Caco-2 (cell line): ENCODE measurements around the gene IRX1. TPM values are rescaled to one million over a fixed set of nuclear protein-coding genes. Genes with fewer than 3 reads are reported as not detected.

Experiments
- BruUV-seq: library from RNA; stranded (reverse); fragments of 400-500 nt; replicated peaks from 2 replicates; lab custom pipeline; 2021; lab: Mats Ljungman, UMichigan
- CTCF ChIA-PET: fragments of 300-600 bp; sonication (Branson Sonifier 250); formaldehyde crosslinking; loops from one replicate; lab custom pipeline; 2022; ENCODE audit warnings: antibody characterized with exemption; lab: Charles Lee
- POLR2A ChIA-PET: fragments of 300-600 bp; sonication (Branson Sonifier 250); formaldehyde crosslinking; loops from one replicate; lab custom pipeline; 2022; ENCODE audit warnings: antibody characterized with exemption; lab: Charles Lee
- DNase-seq, 2 experiments: peaks; one replicate each; pipeline versions ENCODE4 v3.0.0 to v3.0.0-alpha.2; 2020 to 2022
- H3K27me3 ChIP-seq: replicated peaks from 2 replicates; pipeline ENCODE4 v1.6.0; 2011; ENCODE audit warnings: low read length; ENCODE audit not compliant: control insufficient read depth, insufficient read depth
- H3K36me3 ChIP-seq: 2 replicates; pipeline ENCODE4 v1.5.1; 2011; ENCODE audit warnings: low read length; ENCODE audit not compliant: control insufficient read depth, insufficient read depth
- H3K4me1 ChIP-seq: fragments of 250-450 bp; sonication (Bioruptor Pico); 2 replicates; pipeline ENCODE4 v1.5.1; 2020; ENCODE audit warnings: mild to moderate bottlenecking
- H3K4me3 ChIP-seq: 2 replicates; pipeline ENCODE4 v1.5.1; 2011; ENCODE audit warnings: low read depth, mild to moderate bottlenecking, control low read depth, low read length
- H3K9me3 ChIP-seq: fragments of 250-450 bp; sonication (Bioruptor Pico); 2 replicates; pipeline ENCODE4 v1.5.1; 2020; ENCODE audit warnings: mild to moderate bottlenecking, moderate library complexity
- H3K27ac Mint-ChIP-seq: one replicate; pipeline ENCODE4 v1.8.0; 2022; ENCODE audit warnings: mixed read lengths; ENCODE audit not compliant: unreplicated experiment
- H3K27me3 Mint-ChIP-seq: one replicate; pipeline ENCODE4 v1.8.0; 2022; ENCODE audit warnings: mixed read lengths; ENCODE audit not compliant: insufficient read depth, unreplicated experiment
- H3K36me3 Mint-ChIP-seq: one replicate; pipeline ENCODE4 v1.8.0; 2022; ENCODE audit warnings: mild to moderate bottlenecking, mixed read lengths; ENCODE audit not compliant: insufficient read depth, unreplicated experiment
- H3K4me1 Mint-ChIP-seq: one replicate; pipeline ENCODE4 v1.8.0; 2022; ENCODE audit warnings: low read depth, mixed read lengths; ENCODE audit not compliant: unreplicated experiment
- H3K4me3 Mint-ChIP-seq: one replicate; pipeline ENCODE4 v1.8.0; 2022; ENCODE audit warnings: mild to moderate bottlenecking, moderate library complexity, mixed read lengths; ENCODE audit not compliant: unreplicated experiment
- H3K9me3 Mint-ChIP-seq: one replicate; pipeline ENCODE4 v1.8.0; 2022; ENCODE audit warnings: mixed read lengths; ENCODE audit not compliant: unreplicated experiment
- CTCF ChIP-seq, 2 experiments: fragments of 200-600 bp in 1 of 2; IDR thresholded peaks; 1 replicate in 1 of 2; 2 replicates in 1 of 2; pipeline versions ENCODE4 v1.5.1 to v1.8.0; 2011 to 2022; ENCODE audit warnings: antibody characterized with exemption in 1 of 2, control low read depth in 1 of 2, inconsistent platforms in 1 of 2, low read depth in 1 of 2, low read length in 1 of 2, mild to moderate bottlenecking in 1 of 2, moderate library complexity in 1 of 2; ENCODE audit not compliant: insufficient read depth in 1 of 2, severe bottlenecking in 1 of 2, unreplicated experiment in 1 of 2
- intact Hi-C: fragments of 100-400 bp; cut with micrococcal nuclease; formaldehyde crosslinking; loops from one replicate; pipeline ENCODE4 v1.10.0; 2022; ENCODE audit not compliant: unreplicated experiment
- total RNA-seq: library from RNA; stranded (reverse); gene quantifications from 2 replicates; pipeline ENCODE4 v1.2.3, GENCODE V29; 2022

IRX1 gene
- total RNA-seq, 1 experiment from 2014 or later, result not detected

GRCh38 chr5:3590967-3591900 lies 4.4 kb upstream of the IRX1 start:
- TF ChIP-seq CTCF (IDR thresholded peaks at IDR 0.05; ENCODE audit: insufficient read depth in 1 of 2, low read depth in 1 of 2, low read length in 1 of 2, severe bottlenecking in 1 of 2, unreplicated experiment in 1 of 2), result no peak
- Mint-ChIP-seq H3K27me3 (no peaks in the 10 kb centered on the region), H3K9me3 (peaks cover 9% of the 10 kb centered on the region), H3K4me1 (no peaks in the 10 kb centered on the region), H3K27ac (no peak overlapping the region), H3K36me3 (peaks cover 6% of the 10 kb centered on the region), H3K4me3 (no peak overlapping the region)
- Histone ChIP-seq H3K27me3 (no peaks in the 10 kb centered on the region), H3K4me1 (no peaks in the 10 kb centered on the region), H3K4me3 (no peak overlapping the region), H3K36me3 (no peaks in the 10 kb centered on the region), H3K9me3 (no peaks in the 10 kb centered on the region)
- no peak for DNase-seq
- intact Hi-C loops, result no loop called here
- POLR2A ChIA-PET, result no interaction called here
- CTCF ChIA-PET, result no interaction called here
- BruUV-seq, result no TSS peak

- Histone ChIP-seq H3K4me1 (no peaks in the 10 kb centered on the region), H3K4me3 (no peak overlapping the region), H3K27me3 (no peaks in the 10 kb centered on the region), H3K36me3 (no peaks in the 10 kb centered on the region), H3K9me3 (0 out of 2 replicates have a peak, but pooled peaks cover 4% of the 10 kb centered on the region)
- ChIA-PET POLR2A (no interaction called here), CTCF (no interaction called here)
- no peaks in the 10 kb centered on the region for H3K4me1 Mint-ChIP-seq
- no peak for TF ChIP-seq CTCF (IDR thresholded peaks at IDR 0.05; ENCODE audit: insufficient read depth in 1 of 2, low read depth in 1 of 2, low read length in 1 of 2, severe bottlenecking in 1 of 2, unreplicated experiment in 1 of 2)
- H3K36me3 Mint-ChIP-seq, result peaks cover 6% of the 10 kb centered on the region
- no peak for DNase-seq
- no peak overlapping the region for H3K27ac Mint-ChIP-seq
- no peak overlapping the region for H3K4me3 Mint-ChIP-seq
- intact Hi-C loops, result no loop called here
- H3K9me3 Mint-ChIP-seq, result peaks cover 9% of the 10 kb centered on the region
- BruUV-seq, result no TSS peak
- no peaks in the 10 kb centered on the region for H3K27me3 Mint-ChIP-seq
Observed at GRCh38 chr5:3592298-3592697, 3.3 kb upstream of the IRX1 start.

- no peak for TF ChIP-seq CTCF (IDR thresholded peaks at IDR 0.05; ENCODE audit: insufficient read depth in 1 of 2, low read depth in 1 of 2, low read length in 1 of 2, severe bottlenecking in 1 of 2, unreplicated experiment in 1 of 2)
- Histone ChIP-seq H3K27me3 (no peaks in the 10 kb centered on the region), H3K4me3 (no peak overlapping the region), H3K36me3 (no peaks in the 10 kb centered on the region), H3K4me1 (no peaks in the 10 kb centered on the region), H3K9me3 (0 out of 2 replicates have a peak, but pooled peaks cover 4% of the 10 kb centered on the region)
- no TSS peak for BruUV-seq
- peaks cover 12% of the 10 kb centered on the region for H3K9me3 Mint-ChIP-seq
- intact Hi-C loops, result no loop called here
- H3K4me3 Mint-ChIP-seq, result no peak overlapping the region
- ChIA-PET POLR2A (no interaction called here), CTCF (no interaction called here)
- peaks cover 6% of the 10 kb centered on the region for H3K36me3 Mint-ChIP-seq
- no peaks in the 10 kb centered on the region for H3K27me3 Mint-ChIP-seq
- H3K27ac Mint-ChIP-seq, result no peak overlapping the region
- H3K4me1 Mint-ChIP-seq, result no peaks in the 10 kb centered on the region
- no peak for DNase-seq
Observed at GRCh38 chr5:3593771-3594509, 1.7 kb upstream of the IRX1 start.
